Measurements from ENCODE around the gene NECAB2. TPM values are rescaled to one million over a fixed set of nuclear protein-coding genes. Genes with fewer than 3 reads are reported as not detected.

NECAB2 gene
- total and polyA plus RNA-seq, 2 donors (not counting 1 experiment from before 2014, with no cell fraction given), result 0.03 to 0.17 TPM

GRCh38 chr16:83964684-83965443 is 3.2 kb upstream of the NECAB2 start:
- Histone ChIP-seq H4K20me1 (ENCODE audit: control insufficient read depth, extremely low read depth, insufficient read depth, low read length) (no peaks in the 10 kb centered on the region), H3K9me3 (ENCODE audit: control insufficient read depth, insufficient read depth, low read depth, low read length) (no peaks in the 10 kb centered on the region), H3K79me2 (ENCODE audit: control insufficient read depth, insufficient read depth, low read length) (no peaks in the 10 kb centered on the region), H3K9ac (ENCODE audit: insufficient read depth, low read length) (no peak overlapping the region), H3K36me3 (ENCODE audit: control insufficient read depth, insufficient read depth, low read length) (peaks cover 7% of the 10 kb centered on the region), H3K27me3 (ENCODE audit: control insufficient read depth, insufficient read depth, low read length) (peaks cover 4% of the 10 kb centered on the region), H3K4me1 (ENCODE audit: control insufficient read depth, extremely low read depth, insufficient read depth, low read length) (no peaks in the 10 kb centered on the region), H3K27ac (ENCODE audit: insufficient read depth, low read length) (no peak overlapping the region), H3K4me2 (ENCODE audit: extremely low read depth, insufficient read depth, low read length) (no peak overlapping the region), H2AFZ (ENCODE audit: low read length) (no peak overlapping the region), H3K4me3 (replicated peaks in 1 of 4; ENCODE audit: control extremely low read depth in 1 of 4, insufficient read depth in 1 of 4, low read depth in 3 of 4, low read length in 4 of 4) (no peak overlapping the region)
- TF ChIP-seq CTCF (conservative IDR thresholded peaks at IDR 0.05 in 1 of 2, IDR thresholded peaks at IDR 0.05 in 1 of 2; ENCODE audit: low read depth in 1 of 2, low read length in 2 of 2) (no peak), EZH2 (IDR thresholded peaks at IDR 0.05; ENCODE audit: low read length, missing control alignments) (no peak)
- no peak for DNase-seq (ENCODE audit: low read depth in 2 of 2)

GRCh38 chr16:83965444-83966152 is 2.4 kb upstream of the NECAB2 start:
- Histone ChIP-seq H3K27ac (ENCODE audit: insufficient read depth, low read length) (no peak overlapping the region), H3K79me2 (ENCODE audit: control insufficient read depth, insufficient read depth, low read length) (no peaks in the 10 kb centered on the region), H4K20me1 (ENCODE audit: control insufficient read depth, extremely low read depth, insufficient read depth, low read length) (no peaks in the 10 kb centered on the region), H3K4me1 (ENCODE audit: control insufficient read depth, extremely low read depth, insufficient read depth, low read length) (no peaks in the 10 kb centered on the region), H3K36me3 (ENCODE audit: control insufficient read depth, insufficient read depth, low read length) (peaks cover 5% of the 10 kb centered on the region), H3K27me3 (ENCODE audit: control insufficient read depth, insufficient read depth, low read length) (peaks cover 4% of the 10 kb centered on the region), H3K9me3 (ENCODE audit: control insufficient read depth, insufficient read depth, low read depth, low read length) (no peaks in the 10 kb centered on the region), H3K4me2 (ENCODE audit: extremely low read depth, insufficient read depth, low read length) (no peak overlapping the region), H3K9ac (ENCODE audit: insufficient read depth, low read length) (no peak overlapping the region), H2AFZ (ENCODE audit: low read length) (no peak overlapping the region), H3K4me3 (replicated peaks in 1 of 4; ENCODE audit: control extremely low read depth in 1 of 4, insufficient read depth in 1 of 4, low read depth in 3 of 4, low read length in 4 of 4) (no peak overlapping the region)
- TF ChIP-seq EZH2 (IDR thresholded peaks at IDR 0.05; ENCODE audit: low read length, missing control alignments) (no peak), CTCF (conservative IDR thresholded peaks at IDR 0.05 in 1 of 2, IDR thresholded peaks at IDR 0.05 in 1 of 2; ENCODE audit: low read depth in 1 of 2, low read length in 2 of 2) (no peak)
- no peak for DNase-seq (ENCODE audit: low read depth in 2 of 2)

GRCh38 chr16:83966153-83966696 is 1.8 kb upstream of the NECAB2 start:
- Histone ChIP-seq H3K79me2 (ENCODE audit: control insufficient read depth, insufficient read depth, low read length) (no peaks in the 10 kb centered on the region), H3K4me2 (ENCODE audit: extremely low read depth, insufficient read depth, low read length) (no peak overlapping the region), H3K27ac (ENCODE audit: insufficient read depth, low read length) (no peak overlapping the region), H3K4me3 (replicated peaks in 1 of 4; ENCODE audit: control extremely low read depth in 1 of 4, insufficient read depth in 1 of 4, low read depth in 3 of 4, low read length in 4 of 4) (no peak overlapping the region), H4K20me1 (ENCODE audit: control insufficient read depth, extremely low read depth, insufficient read depth, low read length) (no peaks in the 10 kb centered on the region), H3K9ac (ENCODE audit: insufficient read depth, low read length) (no peak overlapping the region), H3K27me3 (ENCODE audit: control insufficient read depth, insufficient read depth, low read length) (peaks cover 4% of the 10 kb centered on the region), H3K36me3 (ENCODE audit: control insufficient read depth, insufficient read depth, low read length) (peaks cover 4% of the 10 kb centered on the region), H3K4me1 (ENCODE audit: control insufficient read depth, extremely low read depth, insufficient read depth, low read length) (no peaks in the 10 kb centered on the region), H2AFZ (ENCODE audit: low read length) (no peak overlapping the region), H3K9me3 (ENCODE audit: control insufficient read depth, insufficient read depth, low read depth, low read length) (no peaks in the 10 kb centered on the region)
- DNase-seq (ENCODE audit: low read depth in 2 of 2), result no peak
- TF ChIP-seq CTCF (conservative IDR thresholded peaks at IDR 0.05 in 1 of 2, IDR thresholded peaks at IDR 0.05 in 1 of 2; ENCODE audit: low read depth in 1 of 2, low read length in 2 of 2), result no peak
- TF ChIP-seq EZH2 (IDR thresholded peaks at IDR 0.05; ENCODE audit: low read length, missing control alignments), result no peak

Measured in fibroblast of lung (primary cell).